Cortex of kidney (tissue), 1 donor: ENCODE data around the gene MAEA.

Experiments used
- DNase-seq: peaks from one replicate; lab custom pipeline; 2025; lab: John Stamatoyannopoulos, UW

The MAEA gene

DNA sequence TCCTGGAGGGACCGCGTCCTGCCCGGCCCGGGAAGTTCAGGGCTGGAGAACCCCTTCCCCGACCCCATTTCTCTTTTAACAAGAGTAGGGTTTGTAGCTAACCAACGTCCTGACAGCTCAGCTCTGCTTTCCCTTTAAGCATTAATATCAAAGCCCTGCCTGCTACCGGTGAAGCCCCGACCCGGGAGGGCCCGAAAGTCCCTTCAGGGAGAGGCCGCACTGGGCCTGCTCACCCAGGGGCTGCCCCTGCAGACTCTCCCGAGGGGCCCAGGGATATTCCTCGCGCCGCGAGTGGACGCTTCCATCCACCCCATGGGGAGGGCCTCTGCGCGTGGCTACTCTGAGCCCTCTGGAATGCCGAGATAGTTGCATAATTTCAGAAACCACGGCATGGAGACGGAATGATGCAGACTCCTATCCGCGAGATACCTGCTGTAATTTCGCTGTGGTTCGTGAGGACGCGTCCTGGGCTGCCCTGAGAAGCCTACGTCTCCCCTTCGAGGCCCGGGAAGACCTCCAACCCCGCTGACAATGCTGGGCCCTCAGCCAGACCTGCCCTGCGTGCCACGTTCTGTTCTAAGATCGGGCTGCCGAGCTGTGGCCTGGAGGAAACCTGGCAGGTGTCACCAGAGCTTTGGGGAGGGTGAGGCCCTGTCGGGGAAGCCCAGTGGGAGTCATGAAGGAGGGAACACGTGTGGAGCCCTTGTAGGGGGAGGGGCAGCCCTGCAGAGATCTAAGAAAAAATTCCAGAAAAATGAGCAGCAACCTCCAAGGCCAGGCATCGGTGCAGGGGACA, 39.8 kb upstream of the MAEA start:
- no peak for DNase-seq

DNA sequence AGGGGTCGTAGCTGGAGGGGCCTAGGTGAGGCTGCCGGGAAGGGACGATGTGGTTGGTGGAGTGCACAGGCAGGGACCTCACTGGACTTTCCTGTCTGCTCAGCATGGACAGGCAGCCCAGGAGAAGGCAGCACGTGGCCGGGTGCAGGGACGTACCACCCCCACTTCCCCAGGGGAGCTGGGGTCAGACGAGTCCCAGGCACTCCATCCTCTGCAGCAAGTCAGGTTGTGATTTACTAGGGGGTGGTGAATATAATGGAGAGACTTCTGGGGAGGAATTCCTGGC, 39.2 kb upstream of the MAEA start:
- no peak for DNase-seq

DNA sequence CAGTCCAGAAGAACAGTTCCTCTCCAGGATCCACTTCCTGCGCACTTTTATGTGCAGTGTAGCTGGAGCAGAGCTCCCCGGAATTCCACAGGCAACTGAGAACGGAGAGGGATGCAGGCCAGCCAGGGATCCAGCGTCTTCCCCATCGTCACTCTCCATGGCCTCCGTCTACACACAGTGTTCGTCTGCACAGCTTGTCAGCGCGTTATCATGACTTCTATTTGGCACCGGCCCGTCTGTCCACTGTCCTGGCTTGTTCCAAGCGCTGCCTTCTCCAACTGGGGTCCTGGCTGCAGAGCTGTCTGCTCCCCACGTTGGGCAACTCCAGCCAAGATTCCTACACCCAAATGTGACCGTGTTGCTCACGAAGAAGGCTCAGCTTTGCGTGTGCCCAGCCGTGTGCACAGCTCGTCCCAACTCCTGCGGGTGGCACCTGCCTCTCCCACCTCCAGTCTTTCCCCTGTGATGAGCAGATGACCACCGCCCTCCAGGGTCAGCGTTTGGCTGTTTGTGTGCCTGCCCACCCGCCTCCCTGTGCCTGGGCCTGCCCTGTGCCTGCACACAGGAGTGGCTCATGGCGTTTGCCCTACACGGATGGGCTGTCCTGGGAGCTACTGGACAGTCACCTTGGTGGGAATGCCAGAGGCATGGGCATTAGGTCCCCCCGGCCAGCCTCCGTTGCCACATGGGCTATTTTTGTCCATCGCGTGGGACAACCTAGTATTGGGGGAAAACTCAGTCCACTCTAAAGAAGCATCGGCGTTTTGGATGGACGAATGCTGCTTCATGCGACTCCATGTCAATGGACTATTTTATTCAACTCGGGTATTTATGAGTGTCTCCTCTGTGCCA, 38.5 kb upstream of the MAEA start:
- DNase-seq: no peak

DNA sequence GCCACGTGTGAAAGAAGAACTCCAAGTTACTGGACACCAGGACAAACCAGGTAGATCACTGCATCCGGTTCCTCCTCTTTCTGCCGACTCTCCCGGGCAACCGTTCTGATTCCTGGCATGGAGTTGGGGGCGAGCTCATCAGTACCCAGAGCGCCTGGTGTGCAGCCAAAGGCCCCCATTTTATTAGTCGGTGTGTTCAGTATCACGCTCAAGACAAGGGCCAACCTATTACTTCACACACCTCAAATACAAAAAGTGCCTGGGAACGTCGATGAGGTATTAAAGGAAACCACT, 38.0 kb upstream of the MAEA start:
- no peak for DNase-seq

DNA sequence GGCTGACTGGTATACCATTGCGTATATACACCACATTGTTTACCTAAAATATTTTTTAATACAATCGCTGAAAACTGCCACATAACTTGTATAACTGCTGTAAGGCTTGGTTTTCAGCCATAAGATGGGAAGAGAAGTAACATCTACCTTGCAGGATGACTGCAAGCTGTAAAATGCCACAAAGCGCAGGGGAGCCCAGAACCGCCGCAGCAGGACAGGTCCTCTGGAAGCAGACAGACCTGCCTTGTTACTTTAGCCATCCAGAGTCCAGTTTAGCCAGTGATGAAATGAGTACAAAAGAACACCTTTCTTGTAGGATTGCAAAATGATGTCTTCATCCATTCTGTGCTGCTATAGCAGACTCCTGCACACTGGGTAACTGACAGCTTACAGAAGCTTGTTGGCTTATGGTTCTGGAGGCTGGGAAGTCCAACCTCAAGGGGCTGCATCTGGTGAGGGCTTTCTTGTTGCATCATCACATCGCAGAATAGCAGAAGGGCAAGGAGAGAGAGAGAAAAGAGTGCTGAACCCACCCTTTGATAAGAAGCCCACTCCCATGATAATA, 36.7 kb upstream of the MAEA start:
- DNase-seq: no peak

DNA sequence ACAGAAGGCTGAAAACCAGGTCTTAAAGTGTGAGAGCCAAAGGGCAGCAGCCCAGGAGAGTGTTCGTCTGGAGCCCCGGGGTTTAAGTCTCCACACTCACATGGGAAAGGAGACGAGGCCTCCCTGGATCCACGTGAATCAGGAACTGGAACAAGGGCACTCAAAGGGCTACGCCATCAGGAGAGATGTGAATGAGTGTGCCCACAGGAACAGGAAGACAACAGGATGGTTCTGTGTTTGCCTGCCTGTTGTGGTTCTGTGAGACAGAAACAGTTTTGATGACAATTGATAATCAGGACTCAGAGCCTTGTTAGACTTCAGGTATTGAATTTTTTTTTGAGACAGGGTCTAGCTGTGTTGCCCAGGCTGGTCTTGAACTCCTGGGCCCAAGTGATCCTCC, 35.9 kb upstream of the MAEA start:
- no peak for DNase-seq

DNA sequence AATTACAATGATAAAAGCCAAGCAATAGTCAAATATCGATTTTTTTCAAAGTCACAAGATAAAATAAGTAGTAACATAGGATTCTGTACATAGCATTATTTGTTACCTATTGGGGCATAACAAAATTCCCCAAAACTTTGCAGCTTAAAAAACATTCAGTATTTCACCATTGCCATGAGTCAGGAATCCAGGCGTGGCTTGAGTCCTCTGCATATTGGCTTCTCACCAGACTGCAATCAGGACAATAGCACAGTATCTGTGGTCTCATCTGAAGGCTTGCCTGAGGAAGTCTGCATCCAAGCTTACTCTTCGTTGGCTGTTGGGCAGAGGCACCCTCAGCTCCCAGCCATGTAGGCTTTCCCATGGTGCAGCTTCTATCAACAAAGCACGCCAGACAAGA, 34.5 kb upstream of the MAEA start:
- no peak for DNase-seq

DNA sequence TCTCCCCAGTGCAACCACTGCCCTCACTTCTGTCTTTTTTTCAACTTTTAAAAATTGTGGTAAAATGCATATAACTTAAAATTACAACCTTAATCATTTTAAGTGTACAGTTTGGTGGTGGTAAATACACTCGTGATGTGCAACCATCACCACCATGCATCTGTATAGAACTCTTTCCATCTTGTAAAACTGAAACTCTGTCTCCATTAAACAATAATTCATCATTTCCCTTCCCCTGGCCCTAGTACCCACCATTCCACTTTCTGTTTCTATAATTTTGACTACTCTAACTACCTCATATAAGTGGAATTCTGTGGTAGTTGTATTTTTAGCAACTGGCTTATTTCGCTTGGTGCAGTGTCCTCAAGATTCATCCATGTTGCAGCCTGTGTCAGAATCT, 34.0 kb upstream of the MAEA start:
- DNase-seq: no peak

DNA sequence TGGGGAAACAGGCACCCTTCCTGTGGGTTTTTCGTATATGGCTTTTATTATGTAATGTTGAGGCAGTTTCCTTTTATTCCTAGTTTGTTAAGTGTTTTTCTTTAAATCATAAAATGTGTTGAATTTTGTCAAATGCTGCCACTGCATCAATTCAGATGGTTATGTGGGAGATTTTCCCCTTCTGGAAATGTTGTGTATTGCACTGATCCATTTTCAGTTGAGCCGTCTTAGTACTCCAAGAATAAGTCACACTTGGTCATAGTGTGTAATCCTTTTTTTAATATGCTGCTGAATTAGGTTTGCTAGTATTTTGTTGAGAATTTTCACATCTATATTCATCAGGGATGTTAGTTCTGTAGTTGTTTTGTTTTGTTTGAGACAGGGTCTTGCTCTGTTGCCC, 31.2 kb upstream of the MAEA start:
- no peak for DNase-seq

DNA sequence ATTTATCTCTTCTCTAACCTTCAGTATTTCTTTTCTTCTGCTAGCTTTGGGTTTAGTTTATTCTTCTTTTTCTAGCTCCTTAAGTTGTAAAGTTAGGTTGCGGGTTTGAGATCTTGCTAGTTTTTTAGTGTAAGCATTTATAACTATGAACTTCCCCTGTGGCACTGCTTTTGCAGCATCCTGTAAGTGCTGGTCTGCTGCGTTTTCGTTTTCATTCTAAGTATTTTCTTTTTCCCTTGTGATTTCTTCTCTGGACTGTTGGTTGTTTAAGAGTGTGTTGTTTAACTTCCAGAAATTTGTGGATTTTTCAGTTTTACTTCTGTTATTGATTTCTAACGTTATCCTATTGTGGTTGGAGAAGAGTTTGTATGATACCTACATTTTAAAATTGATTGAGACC, 29.7 kb upstream of the MAEA start:
- no peak for DNase-seq

DNA sequence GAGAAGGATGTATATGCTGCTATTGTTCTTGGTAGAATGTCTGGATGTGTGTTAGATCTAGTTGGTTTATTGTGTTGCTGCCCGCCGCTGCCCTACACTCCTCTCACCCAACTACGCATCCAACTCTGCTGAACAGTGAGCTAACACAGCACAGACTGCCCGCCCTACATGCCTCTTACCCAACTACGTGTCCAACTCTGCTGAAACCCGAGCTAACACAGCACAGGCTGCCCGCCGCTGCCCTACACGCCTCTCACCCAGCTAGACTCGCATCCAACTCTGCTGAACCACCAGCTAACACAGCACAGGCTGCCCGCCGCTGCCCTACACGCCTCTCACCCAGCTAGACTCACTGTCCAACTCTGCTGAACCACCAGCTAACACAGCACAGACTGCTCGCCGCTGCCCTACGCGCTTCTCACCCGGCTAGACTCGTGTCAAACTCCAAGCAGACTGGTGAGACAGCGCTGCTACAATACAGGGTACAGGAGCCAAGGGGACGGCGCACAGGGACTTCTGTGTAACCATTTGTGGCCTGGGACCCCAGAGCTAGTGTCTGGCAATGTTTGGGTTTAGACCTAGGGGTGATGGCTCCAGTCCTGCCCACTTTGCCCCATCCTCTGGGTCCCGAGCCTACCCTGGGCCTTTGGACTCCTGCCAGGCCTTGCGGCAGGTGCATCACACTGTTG, 29.1 kb upstream of the MAEA start:
- no peak for DNase-seq

DNA sequence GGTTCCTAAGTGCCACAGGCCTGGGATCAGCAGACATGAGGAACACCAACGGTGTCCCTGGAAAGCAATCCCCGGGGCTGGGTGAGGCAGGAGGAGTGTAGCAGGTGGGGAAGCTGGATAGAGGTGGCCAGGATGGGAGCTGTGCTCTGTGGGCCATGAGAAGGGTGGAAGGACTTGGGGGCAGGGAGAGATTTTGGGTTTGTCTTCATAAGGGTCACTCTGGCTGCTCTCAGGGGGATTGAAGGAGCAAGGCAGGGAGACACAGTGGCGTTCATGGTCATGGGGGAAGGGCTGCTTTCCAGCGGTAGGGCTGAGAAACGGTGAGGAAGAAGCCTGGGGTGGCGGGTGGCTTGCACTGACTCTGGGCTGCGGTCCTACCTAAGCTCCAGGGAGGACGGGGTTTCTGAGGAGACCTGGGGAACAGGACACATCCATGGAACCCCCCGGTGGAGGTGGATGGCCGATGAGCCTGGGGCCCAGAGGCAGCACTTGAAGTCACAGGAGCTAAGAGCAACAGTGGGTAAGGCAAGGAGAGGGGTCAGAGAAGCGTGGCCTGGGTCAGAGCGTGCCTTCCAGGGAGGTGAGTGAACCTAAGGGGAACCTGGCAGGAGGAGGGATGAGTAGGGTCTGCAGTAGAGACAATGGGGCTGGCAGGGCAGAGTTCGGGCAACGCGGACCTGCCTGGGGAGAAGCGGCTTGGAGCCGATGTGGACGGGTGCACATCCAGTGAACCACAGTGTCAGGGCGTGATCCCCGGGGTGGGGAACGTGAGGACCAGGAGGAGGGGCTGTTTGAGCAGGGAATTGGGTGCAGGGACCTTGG, 28.4 kb upstream of the MAEA start:
- no peak for DNase-seq

DNA sequence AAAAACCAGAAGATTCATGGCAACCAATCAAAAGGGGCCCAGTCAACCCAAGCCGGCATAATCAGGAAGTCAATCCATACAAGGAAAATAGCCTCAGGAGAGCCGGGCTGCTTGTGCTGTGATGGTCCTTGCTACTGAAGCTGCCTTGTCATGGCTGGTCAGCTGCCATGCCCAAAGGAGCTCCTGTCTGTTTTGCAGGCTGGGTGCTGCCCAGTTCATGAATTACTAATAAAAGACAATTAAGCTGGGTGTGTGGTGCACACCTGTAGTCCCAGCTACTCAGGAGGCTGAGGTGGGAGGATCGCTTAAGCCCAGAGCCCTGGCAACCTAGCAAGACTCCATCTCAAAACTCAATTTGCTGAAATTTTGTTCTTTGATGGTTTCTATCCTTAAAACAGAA, 24.7 kb upstream of the MAEA start:
- no peak for DNase-seq

DNA sequence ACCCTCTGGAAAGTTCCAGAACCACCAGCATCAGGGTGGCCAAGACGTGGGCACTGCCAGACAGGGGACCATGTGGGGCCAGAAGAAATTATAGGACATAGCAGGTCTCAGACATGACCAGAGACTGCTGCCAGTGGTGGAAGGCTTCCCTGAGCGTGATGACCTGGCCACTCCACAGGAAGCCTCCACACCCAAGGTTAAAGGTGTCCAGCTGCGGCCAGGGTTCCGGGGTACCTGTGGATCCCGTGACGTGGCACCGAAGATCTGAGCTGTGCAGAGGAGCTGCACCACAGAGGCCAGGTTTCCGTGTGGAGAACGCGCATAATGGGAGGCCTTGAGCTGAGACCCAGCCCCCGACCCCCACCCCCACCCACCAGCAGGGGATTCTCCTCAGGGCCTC, 24.3 kb upstream of the MAEA start:
- no peak for DNase-seq

DNA sequence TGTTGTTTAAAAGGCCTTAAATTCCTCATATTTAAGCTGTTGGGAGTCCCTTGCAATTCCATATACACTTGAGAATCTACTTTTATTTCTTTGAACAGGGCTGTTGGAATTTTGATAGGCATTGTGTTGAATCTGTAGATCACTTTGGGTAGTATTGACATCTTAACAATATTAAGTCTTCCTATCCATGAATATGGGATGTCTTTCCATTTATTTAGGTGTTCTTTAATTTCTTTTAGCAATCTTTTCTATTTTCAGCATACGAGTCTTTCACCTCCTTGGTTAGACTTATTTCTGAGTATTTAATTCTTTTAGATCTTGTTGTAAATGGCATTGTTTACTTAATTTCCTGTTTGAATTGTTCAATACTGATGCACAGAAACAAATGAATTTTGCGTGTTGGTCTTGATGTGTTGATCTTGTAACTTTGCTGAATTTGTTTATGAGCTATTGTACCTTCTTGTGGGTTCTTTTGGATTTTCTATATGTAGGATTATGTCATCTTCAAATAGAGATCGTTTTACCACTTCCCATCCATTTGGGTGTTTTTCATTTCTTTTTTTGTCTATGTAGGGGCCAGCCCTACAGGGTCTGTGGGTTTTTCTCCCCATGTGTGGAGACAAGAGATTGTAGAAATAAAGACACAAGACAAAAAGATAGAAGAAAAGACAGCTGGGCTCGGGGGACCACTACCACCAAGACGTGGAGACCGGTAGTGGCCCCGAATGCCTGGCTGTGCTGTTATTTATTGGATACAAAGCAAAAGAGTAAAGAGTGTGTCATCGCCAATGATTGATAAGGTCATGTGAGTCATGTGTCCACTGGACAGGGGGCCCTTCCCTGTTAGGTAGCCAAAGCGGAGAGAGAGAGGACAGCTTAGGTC, 22.6 kb upstream of the MAEA start:
- DNase-seq: no peak

DNA sequence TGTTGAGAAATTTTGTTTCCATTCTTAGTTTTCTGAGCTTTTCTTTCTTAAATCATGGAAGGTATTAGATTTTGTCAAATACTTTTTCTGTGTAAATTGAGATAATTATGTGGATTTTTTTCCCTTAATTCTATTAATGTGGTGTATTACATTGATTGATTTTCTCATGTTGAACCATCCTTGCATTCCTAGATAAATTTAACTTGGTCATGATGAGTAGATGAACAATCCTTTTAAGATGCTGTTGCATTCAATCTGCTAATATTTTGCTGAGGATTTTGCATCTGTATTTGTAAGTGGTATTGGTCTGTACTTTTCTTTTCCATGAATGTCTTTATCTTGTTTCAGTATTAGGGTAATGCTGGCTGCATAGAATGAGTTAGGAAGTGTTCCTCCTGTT, 20.5 kb upstream of the MAEA start:
- DNase-seq: no peak

DNA sequence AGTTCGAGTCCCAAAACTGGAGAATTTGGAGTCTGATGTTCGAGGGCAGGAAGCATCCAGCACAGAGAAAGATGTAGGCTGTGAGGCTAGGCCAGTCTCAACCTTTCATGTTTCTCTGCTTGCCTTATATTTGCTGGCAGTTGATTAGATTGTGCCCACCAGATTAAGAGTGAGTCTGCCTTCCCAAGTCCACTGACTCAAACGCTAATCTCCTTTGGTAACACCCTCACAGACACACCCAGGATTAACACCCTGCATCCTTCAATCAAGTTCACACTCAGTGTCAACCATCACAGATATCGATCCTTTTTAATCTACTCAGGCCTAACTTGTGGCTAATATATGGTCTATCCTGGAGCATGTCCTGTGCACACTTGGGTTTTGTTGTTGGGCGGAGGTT, 18.0 kb upstream of the MAEA start:
- no peak for DNase-seq

DNA sequence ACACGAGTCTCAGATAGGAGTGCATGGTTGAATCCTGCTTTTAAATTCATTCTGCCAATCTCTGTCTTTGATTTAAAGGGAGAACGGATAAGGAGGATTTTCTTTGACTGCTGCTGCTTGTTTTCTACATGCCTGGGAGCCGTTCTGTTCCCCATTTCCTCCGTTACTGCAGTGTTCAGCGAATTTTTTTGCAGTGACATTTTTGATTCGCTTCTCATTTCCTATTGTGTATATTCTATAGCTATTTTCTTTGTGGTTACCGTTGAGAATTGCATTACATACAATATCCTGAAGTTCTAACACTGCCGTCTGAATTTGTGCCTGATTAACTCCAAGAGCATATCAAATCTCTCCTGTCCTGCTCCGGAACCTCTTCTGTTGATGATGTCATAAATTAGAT, 14.8 kb upstream of the MAEA start:
- no peak for DNase-seq

DNA sequence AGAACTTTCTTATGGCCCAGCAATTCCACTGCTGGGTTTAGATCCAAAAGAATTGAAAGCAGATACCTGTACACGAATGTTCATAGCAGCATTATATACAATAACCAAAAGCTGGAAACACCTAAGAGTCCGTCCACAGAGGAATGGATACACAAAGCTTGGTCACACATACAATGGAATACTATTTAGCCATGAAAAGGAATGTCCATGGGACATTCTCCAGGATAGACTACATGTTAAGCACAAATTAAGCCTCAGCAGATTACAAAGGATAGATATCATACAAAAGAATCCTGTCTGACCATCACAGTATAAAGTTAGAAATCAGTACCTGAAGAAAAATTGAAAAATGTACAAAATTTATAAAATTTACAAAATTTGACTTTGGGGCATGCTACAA, 12.7 kb upstream of the MAEA start:
- DNase-seq: no peak

DNA sequence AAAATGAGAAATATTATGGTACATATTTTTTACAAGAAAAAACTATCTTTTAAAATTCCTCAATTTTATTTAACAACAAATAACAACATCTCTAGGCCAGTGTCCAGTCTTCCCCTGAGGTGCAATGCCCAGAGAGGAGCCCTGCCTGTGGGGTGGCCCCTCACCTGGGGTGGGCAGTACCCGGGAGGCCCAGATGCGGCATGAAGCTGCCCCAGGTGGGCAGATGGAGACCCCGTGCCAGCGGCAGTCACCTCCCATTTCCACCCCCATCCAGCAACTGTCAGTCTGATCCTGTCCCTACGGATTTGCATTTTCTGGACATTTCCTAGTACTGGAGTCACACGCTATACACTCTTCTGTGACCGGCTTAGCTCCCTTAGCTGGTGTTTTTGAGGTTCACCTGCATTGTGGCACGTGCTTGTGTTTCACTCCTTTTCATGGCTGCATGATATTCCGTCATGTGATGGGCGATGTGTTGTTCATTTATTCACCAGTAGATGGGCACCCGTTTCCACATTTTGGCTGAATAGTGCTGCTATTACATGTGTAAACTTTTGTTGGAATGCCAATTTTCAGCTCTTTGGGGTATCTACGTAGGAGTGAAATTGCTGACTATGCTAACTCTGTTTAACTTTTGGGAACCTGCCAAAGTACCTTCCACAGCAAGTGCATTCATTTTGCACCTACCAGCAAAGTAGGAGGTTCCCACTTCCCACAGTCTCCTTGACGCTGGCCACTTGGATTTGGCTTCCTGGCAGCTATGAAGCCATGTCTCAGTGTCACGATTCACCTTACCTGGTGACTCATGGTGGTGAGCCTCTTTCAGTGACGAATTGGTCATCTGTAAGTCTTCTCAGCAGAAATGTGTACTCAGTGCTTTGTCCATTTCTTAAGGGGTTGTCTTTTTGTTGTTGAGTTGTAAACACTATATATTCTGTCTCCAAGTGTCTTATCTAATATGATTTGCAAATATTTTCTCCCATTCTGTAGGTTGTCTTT, 11.7 kb upstream of the MAEA start:
- DNase-seq: no peak
